GM18517 (cell line): ENCODE results near the gene COQ8A.
"Not testable (repeated sequence)": the region's sequence is repeated elsewhere in the genome, so short reads cannot be mapped to it uniquely, and the experiment has no call there.

ENCODE experiments used
- ATAC-seq: cut with Tn5 transposase; IDR thresholded peaks from one replicate; pipeline ENCODE4 v1.9.1; 2021; ENCODE audit warnings: mild to moderate bottlenecking, moderate library complexity; ENCODE audit not compliant: unreplicated experiment

Gene COQ8A

GRCh38 chr1:226983247-226983991 lies 43.3 kb downstream of the COQ8A start:
- no peak for ATAC-seq

GRCh38 chr1:226983992-226984364 lies 43.9 kb downstream of the COQ8A start:
- no peak for ATAC-seq

- ATAC-seq, result no peak
These were observed 44.6 kb downstream of the COQ8A start for GRCh38 chr1:226984521-226985238.

GRCh38 chr1:226985239-226985838 lies 45.2 kb downstream of the COQ8A start:
- ATAC-seq, result no peak

GRCh38 chr1:226985839-226986463 lies 45.9 kb downstream of the COQ8A start:
- ATAC-seq, result no peak

- ATAC-seq, result no peak
These were observed 46.5 kb downstream of the COQ8A start for GRCh38 chr1:226986496-226987178.

GRCh38 chr1:226987179-226987536 lies 47.1 kb downstream of the COQ8A start:
- ATAC-seq, result no peak

- ATAC-seq, result no peak
These were observed 47.7 kb downstream of the COQ8A start for GRCh38 chr1:226987623-226988333.

- no peak for ATAC-seq
These were observed 48.2 kb downstream of the COQ8A start for GRCh38 chr1:226988334-226988666.

- no peak for ATAC-seq
These were observed 49.2 kb downstream of the COQ8A start for GRCh38 chr1:226989085-226989920.

GRCh38 chr1:226990133-226990716 lies 50.1 kb downstream of the COQ8A start:
- no peak for ATAC-seq

GRCh38 chr1:226991920-226992319 lies 51.8 kb downstream of the COQ8A start:
- no peak for ATAC-seq

- no peak for ATAC-seq
These were observed 53.9 kb downstream of the COQ8A start for GRCh38 chr1:226993814-226994585.

- no peak for ATAC-seq
These were observed 54.7 kb downstream of the COQ8A start for GRCh38 chr1:226994586-226995364.

GRCh38 chr1:226995365-226996332 lies 55.6 kb downstream of the COQ8A start:
- peak; percentile 92 for ATAC-seq

GRCh38 chr1:226999579-226999978 lies 59.5 kb downstream of the COQ8A start:
- ATAC-seq, result not testable (repeated sequence)
